OCI-LY7 (cell line): ENCODE measurements around the gene CBLN2.

ENCODE experiments used
- EZH2phosphoT487 ChIP-seq: fragments of 200-600 bp; sonication (generic); IDR thresholded peaks from 2 replicates; pipeline ENCODE4 v1.6.1; 2018; ENCODE audit warnings: low read depth, borderline replicate concordance, mild to moderate bottlenecking, mixed run types, antibody characterized with exemption, low read length, moderate library complexity, mixed read lengths
- TF ChIP-seq, protein P1 (sequence below): fragments of 200-600 bp; sonication (generic); conservative IDR thresholded peaks from 2 replicates; pipeline ENCODE4 v1.5.1; 2014; ENCODE audit warnings: mild to moderate bottlenecking, antibody characterized with exemption, low read length, moderate library complexity, mixed read lengths

DNA sequence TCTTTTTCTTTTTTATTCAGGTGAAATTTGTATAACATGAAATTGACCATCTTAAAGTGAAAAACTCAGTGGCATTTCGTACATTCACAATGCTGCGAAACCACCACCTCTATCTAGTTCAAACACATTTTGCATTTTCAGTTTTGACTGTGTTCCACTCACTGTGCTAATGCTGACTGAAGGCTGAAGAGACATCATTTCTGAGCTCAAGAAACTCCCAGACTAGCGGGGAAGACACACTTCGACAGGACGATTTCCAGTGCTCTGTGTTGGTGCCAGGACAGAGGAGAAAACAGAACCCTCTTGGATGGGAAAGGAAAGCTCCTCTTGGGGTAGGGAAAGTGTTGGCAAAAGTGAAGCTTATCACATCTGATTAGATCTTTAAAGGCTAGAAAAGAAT is 44.2 kb upstream of the CBLN2 start:
- TF ChIP-seq, protein P1, sequence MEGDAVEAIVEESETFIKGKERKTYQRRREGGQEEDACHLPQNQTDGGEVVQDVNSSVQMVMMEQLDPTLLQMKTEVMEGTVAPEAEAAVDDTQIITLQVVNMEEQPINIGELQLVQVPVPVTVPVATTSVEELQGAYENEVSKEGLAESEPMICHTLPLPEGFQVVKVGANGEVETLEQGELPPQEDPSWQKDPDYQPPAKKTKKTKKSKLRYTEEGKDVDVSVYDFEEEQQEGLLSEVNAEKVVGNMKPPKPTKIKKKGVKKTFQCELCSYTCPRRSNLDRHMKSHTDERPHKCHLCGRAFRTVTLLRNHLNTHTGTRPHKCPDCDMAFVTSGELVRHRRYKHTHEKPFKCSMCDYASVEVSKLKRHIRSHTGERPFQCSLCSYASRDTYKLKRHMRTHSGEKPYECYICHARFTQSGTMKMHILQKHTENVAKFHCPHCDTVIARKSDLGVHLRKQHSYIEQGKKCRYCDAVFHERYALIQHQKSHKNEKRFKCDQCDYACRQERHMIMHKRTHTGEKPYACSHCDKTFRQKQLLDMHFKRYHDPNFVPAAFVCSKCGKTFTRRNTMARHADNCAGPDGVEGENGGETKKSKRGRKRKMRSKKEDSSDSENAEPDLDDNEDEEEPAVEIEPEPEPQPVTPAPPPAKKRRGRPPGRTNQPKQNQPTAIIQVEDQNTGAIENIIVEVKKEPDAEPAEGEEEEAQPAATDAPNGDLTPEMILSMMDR: no peak
- no peak for TF ChIP-seq EZH2phosphoT487
